Omental fat pad (tissue), 4 donors: ENCODE measurements around the gene BANP. TPM values are rescaled to one million over a fixed set of nuclear protein-coding genes. Genes with fewer than 3 reads are reported as not detected.
"Not testable (repeated sequence)": the region's sequence is repeated elsewhere in the genome, so short reads cannot be mapped to it uniquely, and the experiment has no call there.

Experiments used
- ATAC-seq: fragments of 150-250 bp; one replicate; pipeline ENCODE4 v1.9.1; 2016; ENCODE audit warnings: mild to moderate bottlenecking, moderate library complexity; ENCODE audit not compliant: low FRiP score
- DNase-seq: peaks from one replicate; pipeline ENCODE4 v3.0.0-alpha.2; 2019; ENCODE audit warnings: low spot score
- CTCF ChIP-seq, 3 donors: fragments of 450-650 bp; IDR thresholded peaks; one replicate each; pipeline ENCODE4 v1.5.1; 2016 to 2017; ENCODE audit warnings: antibody characterized with exemption in 3 of 3, mild to moderate bottlenecking in 3 of 3, moderate library complexity in 2 of 3
- small RNA-seq: library from RNA; depleted of rRNA; stranded (forward); fragments of <200 nt; gene quantifications from one replicate; pipeline ENCODE3, GENCODE V24; 2016
- total RNA-seq, 4 donors: library from RNA; depleted of rRNA; stranded (reverse); fragments of >200 nt; gene quantifications; one replicate each; pipeline ENCODE4 v1.1.0, GENCODE V29; 2016

Gene BANP
- total RNA-seq, 4 donors from 2014 or later = 20.5 to 35.8 (median 24.6) TPM

GRCh38 chr16:88119881-88120751, 168.9 kb downstream of the BANP start:
- ATAC-seq, DNase-seq: not testable (repeated sequence)

GRCh38 chr16:88120812-88121211, 169.6 kb downstream of the BANP start:
- ATAC-seq = no peak
- no peak for TF ChIP-seq CTCF (IDR thresholded peaks at IDR 0.05)
- no peak for DNase-seq

GRCh38 chr16:88121391-88121790, 170.2 kb downstream of the BANP start:
- ATAC-seq = not testable (repeated sequence)

DNA sequence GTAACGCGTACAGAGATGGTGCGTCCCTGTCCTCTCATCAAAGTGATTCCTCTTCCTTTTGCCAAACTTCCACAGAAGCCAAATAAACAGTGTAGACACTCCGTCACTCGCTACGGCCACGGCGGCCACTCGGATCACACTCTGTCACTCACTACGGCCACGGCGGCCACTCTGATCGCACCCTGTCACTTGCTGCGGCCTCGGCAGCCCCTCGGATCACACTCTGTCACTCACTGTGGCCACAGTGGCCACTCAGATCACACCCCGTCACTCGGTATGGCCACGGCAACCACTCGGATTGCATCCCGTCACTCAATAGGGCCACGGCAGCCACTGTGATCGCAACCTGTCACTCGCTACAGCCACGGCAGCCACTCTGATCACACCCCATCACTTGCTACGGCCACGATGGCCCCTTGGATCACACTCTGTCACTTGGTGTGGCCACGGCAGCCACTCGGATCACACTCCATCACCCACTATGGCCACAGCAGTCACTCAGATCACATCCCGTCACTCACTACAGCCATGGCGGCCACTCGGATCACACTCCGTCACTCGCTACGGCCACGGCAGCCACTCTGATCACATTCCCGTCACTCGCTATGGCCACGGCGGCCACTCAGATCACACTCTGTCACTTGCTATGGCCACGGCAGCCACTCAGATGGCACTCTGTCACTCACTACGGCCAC, 170.8 kb downstream of the BANP start:
- ATAC-seq = no peak
- no peak for DNase-seq
- no peak for TF ChIP-seq CTCF (IDR thresholded peaks at IDR 0.05)

More at GRCh38 chr16:88121391-88121790, 170.2 kb downstream of the BANP start:
- DNase-seq = not testable (repeated sequence)

Small RNAs within 50 kb of the gene (small RNA-seq; reads per million reads assigned to genes)
- gene AC127455.1 = not detected

Other genes with a start within 250 kb of the BANP start
- 10 to 100 TPM; 21.7 to 53.8 (median 25.5) TPM for gene KLHDC4, start 185.4 kb upstream of the BANP start, total RNA-seq
- 10 to 100 TPM in 1 of 4 donors, 1 to 10 TPM in 3; 1.5 to 31.8 (median 5.4) TPM for gene SLC7A5, start 81.9 kb upstream of the BANP start, total RNA-seq
- not detected for gene CA5A, start 14.9 kb upstream of the BANP start, total RNA-seq